WTC11 (cell line): ENCODE data around the gene TBKBP1. TPM values are rescaled to one million over a fixed set of nuclear protein-coding genes. Genes with fewer than 3 reads are reported as not detected.
A peak's percentile ranks its signal among the peaks of the same experiment; 100 is the strongest.

Experiments used
- ATAC-seq: fragments of 200-7000 bp; cut with Tn5 transposase; 2 replicates; pipeline ENCODE4 v1.10.0; 2021; ENCODE audit warnings: mild to moderate bottlenecking, moderate library complexity
- CTCF ChIA-PET: fragments of 300-600 bp; sonication (Branson Sonifier 250); formaldehyde crosslinking; loops from one replicate; lab custom pipeline; 2021; ENCODE audit warnings: antibody characterized with exemption; lab: Charles Lee
- POLR2A ChIA-PET: fragments of 350-600 bp; sonication (Branson Sonifier 250); formaldehyde crosslinking; loops from one replicate; lab custom pipeline; 2021; ENCODE audit warnings: antibody characterized with exemption; lab: Charles Lee
- DNase-seq: peaks from one replicate; pipeline ENCODE4 v3.0.0; 2021; ENCODE audit warnings: low spot score
- H3K27ac Mint-ChIP-seq: 2 replicates; pipeline ENCODE4 v1.8.0; 2021; ENCODE audit warnings: mixed read lengths
- H3K27me3 Mint-ChIP-seq: 2 replicates; pipeline ENCODE4 v1.8.0; 2021; ENCODE audit warnings: low read depth, mild to moderate bottlenecking, moderate library complexity, mixed read lengths
- H3K36me3 Mint-ChIP-seq: 2 replicates; pipeline ENCODE4 v1.8.0; 2021; ENCODE audit warnings: mixed read lengths
- H3K4me1 Mint-ChIP-seq: 2 replicates; pipeline ENCODE4 v1.8.0; 2022; ENCODE audit warnings: mixed read lengths
- H3K4me3 Mint-ChIP-seq: 2 replicates; pipeline ENCODE4 v1.8.0; 2021; ENCODE audit warnings: mild to moderate bottlenecking, moderate library complexity, mixed read lengths
- H3K9me3 Mint-ChIP-seq: 2 replicates; pipeline ENCODE4 v1.8.0; 2021; ENCODE audit warnings: mixed read lengths
- CREM ChIP-seq: sonication (generic); formaldehyde crosslinking; IDR thresholded peaks from 2 replicates; pipeline ENCODE4 v1.8.1; 2022; ENCODE audit warnings: mild to moderate bottlenecking, missing genetic modification reagents, moderate library complexity
- EMX1 ChIP-seq: fragments of 250-450 bp; sonication (Bioruptor Pico); IDR thresholded peaks from 2 replicates; pipeline ENCODE4 v1.8.0; 2021; ENCODE audit warnings: mild to moderate bottlenecking
- FOXP1 ChIP-seq: sonication (generic); formaldehyde crosslinking; IDR thresholded peaks from 2 replicates; pipeline ENCODE4 v1.8.0; 2022; ENCODE audit warnings: missing genetic modification reagents, mild to moderate bottlenecking, moderate library complexity, borderline replicate concordance
- GTF2I ChIP-seq: fragments of 250-450 bp; sonication (Bioruptor Pico); conservative IDR thresholded peaks from 2 replicates; pipeline ENCODE4 v1.4.0; 2021; ENCODE audit warnings: mild to moderate bottlenecking
- IRF2 ChIP-seq: sonication (generic); formaldehyde crosslinking; IDR thresholded peaks from 2 replicates; pipeline ENCODE4 v1.8.0; 2022; ENCODE audit warnings: low read depth, missing genetic modification reagents, borderline replicate concordance
- MXD4 ChIP-seq: fragments of 250-450 bp; sonication (Bioruptor Pico); IDR thresholded peaks from 2 replicates; pipeline ENCODE4 v1.8.0; 2021; ENCODE audit warnings: mild to moderate bottlenecking, moderate library complexity, borderline replicate concordance
- NFATC4 ChIP-seq: fragments of 250-450 bp; sonication (Bioruptor Pico); IDR thresholded peaks from 2 replicates; pipeline ENCODE4 v1.9.0; 2021; ENCODE audit warnings: mild to moderate bottlenecking
- NFYB ChIP-seq: sonication (generic); formaldehyde crosslinking; conservative IDR thresholded peaks from 2 replicates; pipeline ENCODE4 v1.8.0; 2022; ENCODE audit warnings: low read depth, missing genetic modification reagents
- TEAD4 ChIP-seq: sonication (generic); formaldehyde crosslinking; IDR thresholded peaks from 2 replicates; pipeline ENCODE4 v1.8.0; 2022; ENCODE audit warnings: mild to moderate bottlenecking, missing genetic modification reagents
- TP53 ChIP-seq: sonication (generic); formaldehyde crosslinking; IDR thresholded peaks from 2 replicates; pipeline ENCODE4 v1.8.1; 2023; ENCODE audit warnings: mild to moderate bottlenecking, missing genetic modification reagents
- ZNF671 ChIP-seq: fragments of 250-450 bp; sonication (Bioruptor Pico); IDR thresholded peaks from 2 replicates; pipeline ENCODE4 v1.8.0; 2021; ENCODE audit warnings: mild to moderate bottlenecking
- total RNA-seq: library from RNA; stranded (reverse); gene quantifications from 3 replicates; pipeline ENCODE4 v1.2.3, GENCODE V29; 2021
- TF ChIP-seq, protein P1 (sequence below): sonication (generic); formaldehyde crosslinking; IDR thresholded peaks from 2 replicates; pipeline ENCODE4 v1.8.0; 2022; ENCODE audit warnings: mild to moderate bottlenecking, missing genetic modification reagents
- TF ChIP-seq, protein P2 (sequence below): sonication (generic); formaldehyde crosslinking; IDR thresholded peaks from 2 replicates; pipeline ENCODE4 v1.8.0; 2022; ENCODE audit warnings: mild to moderate bottlenecking, missing genetic modification reagents
- TF ChIP-seq, protein P3 (sequence below): sonication (generic); formaldehyde crosslinking; IDR thresholded peaks from 2 replicates; pipeline ENCODE4 v1.8.0; 2022; ENCODE audit warnings: mild to moderate bottlenecking, missing genetic modification reagents
- TF ChIP-seq, protein P4 (sequence below): sonication (generic); formaldehyde crosslinking; IDR thresholded peaks from 2 replicates; pipeline ENCODE4 v1.8.1; 2022; ENCODE audit warnings: mild to moderate bottlenecking, moderate library complexity, missing genetic modification reagents
- TF ChIP-seq, protein P5 (sequence below): sonication (generic); formaldehyde crosslinking; conservative IDR thresholded peaks from 2 replicates; pipeline ENCODE4 v1.8.1; 2023; ENCODE audit warnings: mild to moderate bottlenecking, low read depth, missing genetic modification reagents, moderate library complexity
- TF ChIP-seq, protein P6 (sequence below): sonication (generic); formaldehyde crosslinking; IDR thresholded peaks from 2 replicates; pipeline ENCODE4 v1.8.1; 2023; ENCODE audit warnings: mild to moderate bottlenecking, missing genetic modification reagents, moderate library complexity

The TBKBP1 gene
- total RNA-seq, 1 experiment from 2014 or later: 17.4 TPM

DNA sequence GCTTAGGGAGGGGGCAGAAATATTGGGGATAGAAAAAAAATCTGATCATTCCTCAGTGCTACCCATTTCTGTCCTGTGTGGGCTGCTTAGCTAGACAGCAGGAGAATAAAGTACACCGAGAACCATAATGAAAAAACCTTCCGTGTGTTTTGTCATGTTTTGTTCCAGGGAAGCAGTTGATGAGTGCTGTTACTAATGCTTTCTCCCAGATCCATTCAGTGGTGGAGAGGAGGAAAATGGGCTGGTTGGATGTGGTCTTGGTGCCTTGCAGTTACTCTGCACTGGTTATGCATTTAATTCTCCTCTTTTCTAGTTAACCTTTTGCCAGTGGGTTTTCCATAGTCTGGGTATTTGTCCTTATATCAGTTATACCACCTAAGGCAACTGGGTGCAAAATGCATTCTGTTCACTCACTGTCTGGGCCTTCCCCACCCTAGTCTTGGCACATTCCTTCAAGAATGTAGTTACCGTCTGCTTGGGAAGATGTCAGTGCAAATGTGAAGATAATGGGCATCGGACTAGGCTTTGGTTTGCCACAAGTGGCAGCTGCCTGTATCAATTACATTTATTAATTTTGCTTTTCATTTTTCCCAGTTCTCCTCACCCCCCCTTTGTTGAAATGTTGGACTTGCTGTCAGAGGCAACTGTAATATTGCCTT, 9.3 kb upstream of the TBKBP1 start:
- Mint-ChIP-seq H3K27me3 (no peaks in the 10 kb centered on the region), H3K9me3 (no peaks in the 10 kb centered on the region), H3K4me1 (peaks cover 26% of the 10 kb centered on the region), H3K36me3 (peaks cover 38% of the 10 kb centered on the region), H3K4me3 (no peak overlapping the region), H3K27ac (peak overlapping the region; percentile 63)
- ChIA-PET POLR2A (interaction anchor here (0.7 kb wide), 1 partner anchor 30 kb away, joined by 3 read pairs; no protein-coding TSS in a partner anchor), CTCF (interaction anchor here (0.6 kb wide), 1 partner anchor 58 kb away, joined by 3 read pairs; no protein-coding TSS in a partner anchor)
- DNase-seq (no peak), ATAC-seq (no peak)
- TF ChIP-seq FOXP1 (CRISPR knock-in tag): no peak
- 0 out of 2 replicates have a peak, but pooled peaks have one; percentile 9 for TF ChIP-seq NFATC4 (CRISPR knock-in tag)

DNA sequence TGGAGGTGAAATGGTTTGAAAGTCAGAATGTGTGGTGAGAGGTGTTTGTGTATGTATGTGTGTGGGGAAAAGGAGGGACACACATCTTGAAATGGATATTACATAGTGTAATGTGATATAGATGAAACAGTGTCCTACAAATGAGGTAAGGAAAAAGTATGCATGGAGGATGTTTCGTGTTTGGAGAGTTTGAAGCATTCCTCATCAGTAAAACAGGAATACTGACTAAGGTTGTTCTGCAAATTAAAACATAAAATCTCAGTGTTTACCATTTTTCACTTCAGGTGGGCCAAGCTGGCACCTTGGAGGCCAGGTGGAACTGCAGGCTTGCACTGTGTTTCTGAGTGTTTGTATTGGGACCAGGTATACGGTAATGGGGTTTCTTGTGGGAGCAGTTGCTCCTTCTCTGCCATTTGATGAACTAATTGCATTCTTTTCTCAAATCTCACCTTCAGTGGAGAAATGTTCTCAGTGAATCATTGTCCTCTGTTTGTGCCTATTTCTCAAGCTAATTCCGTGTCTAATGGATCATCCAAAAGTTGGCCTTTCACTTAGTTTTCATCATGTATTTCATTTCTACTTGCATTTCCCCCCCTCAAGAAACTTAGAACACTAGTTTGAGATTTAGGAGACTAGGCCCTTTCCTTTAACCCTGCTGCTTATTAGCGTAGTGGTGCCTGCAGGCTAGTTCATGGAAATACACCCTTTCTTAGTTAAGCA, 8.2 kb upstream of the TBKBP1 start:
- TF ChIP-seq, protein P1, sequence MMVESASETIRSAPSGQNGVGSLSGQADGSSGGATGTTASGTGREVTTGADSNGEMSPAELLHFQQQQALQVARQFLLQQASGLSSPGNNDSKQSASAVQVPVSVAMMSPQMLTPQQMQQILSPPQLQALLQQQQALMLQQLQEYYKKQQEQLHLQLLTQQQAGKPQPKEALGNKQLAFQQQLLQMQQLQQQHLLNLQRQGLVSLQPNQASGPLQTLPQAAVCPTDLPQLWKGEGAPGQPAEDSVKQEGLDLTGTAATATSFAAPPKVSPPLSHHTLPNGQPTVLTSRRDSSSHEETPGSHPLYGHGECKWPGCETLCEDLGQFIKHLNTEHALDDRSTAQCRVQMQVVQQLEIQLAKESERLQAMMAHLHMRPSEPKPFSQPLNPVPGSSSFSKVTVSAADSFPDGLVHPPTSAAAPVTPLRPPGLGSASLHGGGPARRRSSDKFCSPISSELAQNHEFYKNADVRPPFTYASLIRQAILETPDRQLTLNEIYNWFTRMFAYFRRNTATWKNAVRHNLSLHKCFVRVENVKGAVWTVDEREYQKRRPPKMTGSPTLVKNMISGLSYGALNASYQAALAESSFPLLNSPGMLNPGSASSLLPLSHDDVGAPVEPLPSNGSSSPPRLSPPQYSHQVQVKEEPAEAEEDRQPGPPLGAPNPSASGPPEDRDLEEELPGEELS: no peak
- no peak for TF ChIP-seq IRF2 (CRISPR knock-in tag)
- TF ChIP-seq, protein P2, sequence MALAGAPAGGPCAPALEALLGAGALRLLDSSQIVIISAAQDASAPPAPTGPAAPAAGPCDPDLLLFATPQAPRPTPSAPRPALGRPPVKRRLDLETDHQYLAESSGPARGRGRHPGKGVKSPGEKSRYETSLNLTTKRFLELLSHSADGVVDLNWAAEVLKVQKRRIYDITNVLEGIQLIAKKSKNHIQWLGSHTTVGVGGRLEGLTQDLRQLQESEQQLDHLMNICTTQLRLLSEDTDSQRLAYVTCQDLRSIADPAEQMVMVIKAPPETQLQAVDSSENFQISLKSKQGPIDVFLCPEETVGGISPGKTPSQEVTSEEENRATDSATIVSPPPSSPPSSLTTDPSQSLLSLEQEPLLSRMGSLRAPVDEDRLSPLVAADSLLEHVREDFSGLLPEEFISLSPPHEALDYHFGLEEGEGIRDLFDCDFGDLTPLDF (CRISPR knock-in tag): no peak
- no peak for TF ChIP-seq NFYB (CRISPR knock-in tag)
- TF ChIP-seq, protein P3, sequence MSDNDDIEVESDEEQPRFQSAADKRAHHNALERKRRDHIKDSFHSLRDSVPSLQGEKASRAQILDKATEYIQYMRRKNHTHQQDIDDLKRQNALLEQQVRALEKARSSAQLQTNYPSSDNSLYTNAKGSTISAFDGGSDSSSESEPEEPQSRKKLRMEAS: no peak
- 0 out of 2 replicates have a peak, but pooled peaks have one; percentile 7 for TF ChIP-seq ZNF671 (CRISPR knock-in tag)
- TF ChIP-seq, protein P4, sequence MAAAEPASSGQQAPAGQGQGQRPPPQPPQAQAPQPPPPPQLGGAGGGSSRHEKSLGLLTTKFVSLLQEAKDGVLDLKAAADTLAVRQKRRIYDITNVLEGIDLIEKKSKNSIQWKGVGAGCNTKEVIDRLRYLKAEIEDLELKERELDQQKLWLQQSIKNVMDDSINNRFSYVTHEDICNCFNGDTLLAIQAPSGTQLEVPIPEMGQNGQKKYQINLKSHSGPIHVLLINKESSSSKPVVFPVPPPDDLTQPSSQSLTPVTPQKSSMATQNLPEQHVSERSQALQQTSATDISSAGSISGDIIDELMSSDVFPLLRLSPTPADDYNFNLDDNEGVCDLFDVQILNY (CRISPR knock-in tag): no peak
- no peak for TF ChIP-seq FOXP1 (CRISPR knock-in tag)
- TF ChIP-seq TEAD4 (CRISPR knock-in tag): no peak
- TF ChIP-seq, protein P5, sequence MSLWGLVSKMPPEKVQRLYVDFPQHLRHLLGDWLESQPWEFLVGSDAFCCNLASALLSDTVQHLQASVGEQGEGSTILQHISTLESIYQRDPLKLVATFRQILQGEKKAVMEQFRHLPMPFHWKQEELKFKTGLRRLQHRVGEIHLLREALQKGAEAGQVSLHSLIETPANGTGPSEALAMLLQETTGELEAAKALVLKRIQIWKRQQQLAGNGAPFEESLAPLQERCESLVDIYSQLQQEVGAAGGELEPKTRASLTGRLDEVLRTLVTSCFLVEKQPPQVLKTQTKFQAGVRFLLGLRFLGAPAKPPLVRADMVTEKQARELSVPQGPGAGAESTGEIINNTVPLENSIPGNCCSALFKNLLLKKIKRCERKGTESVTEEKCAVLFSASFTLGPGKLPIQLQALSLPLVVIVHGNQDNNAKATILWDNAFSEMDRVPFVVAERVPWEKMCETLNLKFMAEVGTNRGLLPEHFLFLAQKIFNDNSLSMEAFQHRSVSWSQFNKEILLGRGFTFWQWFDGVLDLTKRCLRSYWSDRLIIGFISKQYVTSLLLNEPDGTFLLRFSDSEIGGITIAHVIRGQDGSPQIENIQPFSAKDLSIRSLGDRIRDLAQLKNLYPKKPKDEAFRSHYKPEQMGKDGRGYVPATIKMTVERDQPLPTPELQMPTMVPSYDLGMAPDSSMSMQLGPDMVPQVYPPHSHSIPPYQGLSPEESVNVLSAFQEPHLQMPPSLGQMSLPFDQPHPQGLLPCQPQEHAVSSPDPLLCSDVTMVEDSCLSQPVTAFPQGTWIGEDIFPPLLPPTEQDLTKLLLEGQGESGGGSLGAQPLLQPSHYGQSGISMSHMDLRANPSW (CRISPR knock-in tag): no peak
- TF ChIP-seq EMX1: 0 out of 2 replicates have a peak, but pooled peaks have one; percentile 5
- TF ChIP-seq MXD4 (CRISPR knock-in tag): no peak
- TF ChIP-seq TP53: no peak
- TF ChIP-seq GTF2I: no peak
- no peak for TF ChIP-seq CREM (CRISPR knock-in tag)
- TF ChIP-seq, protein P6, sequence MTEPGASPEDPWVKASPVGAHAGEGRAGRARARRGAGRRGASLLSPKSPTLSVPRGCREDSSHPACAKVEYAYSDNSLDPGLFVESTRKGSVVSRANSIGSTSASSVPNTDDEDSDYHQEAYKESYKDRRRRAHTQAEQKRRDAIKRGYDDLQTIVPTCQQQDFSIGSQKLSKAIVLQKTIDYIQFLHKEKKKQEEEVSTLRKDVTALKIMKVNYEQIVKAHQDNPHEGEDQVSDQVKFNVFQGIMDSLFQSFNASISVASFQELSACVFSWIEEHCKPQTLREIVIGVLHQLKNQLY: no peak
- TF ChIP-seq, all 79 proteins: peak for 2
- ChIA-PET POLR2A (interaction anchor here (1.0 kb wide), 1 partner anchor 36 kb away, joined by 3 read pairs; the partner anchor contains the start of gene KPNB1), CTCF (interaction anchor here (0.8 kb wide), 1 partner anchor 13 kb away, joined by 6 read pairs; no protein-coding TSS in a partner anchor)
- Mint-ChIP-seq H3K4me3 (no peak overlapping the region), H3K36me3 (peaks cover 28% of the 10 kb centered on the region), H3K27me3 (no peaks in the 10 kb centered on the region), H3K4me1 (peaks cover 31% of the 10 kb centered on the region), H3K27ac (peak overlapping the region; percentile 82), H3K9me3 (no peaks in the 10 kb centered on the region)
- DNase-seq: no peak
- ATAC-seq: no peak
